HEK293 (cell line): ENCODE data around the gene KRT80.

Source experiments
- MEIS1 ChIP-seq: sonication (generic); formaldehyde crosslinking; IDR thresholded peaks from 2 replicates; pipeline ENCODE4 v1.8.1; 2022; ENCODE audit warnings: missing genetic modification reagents, mild to moderate bottlenecking, borderline replicate concordance
- YY1 ChIP-seq: fragments of 450-650 bp; formaldehyde crosslinking; IDR thresholded peaks from 2 replicates; pipeline ENCODE4 v1.5.1; 2018; ENCODE audit warnings: missing biosample characterization, missing genetic modification characterization
- ZBTB21 ChIP-seq: fragments of 450-650 bp; formaldehyde crosslinking; IDR thresholded peaks from 2 replicates; pipeline ENCODE4 v1.5.1; 2017; ENCODE audit warnings: missing biosample characterization, missing genetic modification characterization
- ZBTB7A ChIP-seq: fragments of 450-650 bp; formaldehyde crosslinking; IDR thresholded peaks from 2 replicates; pipeline ENCODE4 v1.5.1; 2016; ENCODE audit warnings: low read depth, missing biosample characterization, missing genetic modification characterization
- ZNF354C ChIP-seq: fragments of 450-650 bp; formaldehyde crosslinking; IDR thresholded peaks from 2 replicates; pipeline ENCODE4 v1.5.1; 2016; ENCODE audit warnings: missing biosample characterization, missing genetic modification characterization, low read depth, borderline replicate concordance
- TF ChIP-seq, protein P1 (sequence below): sonication (generic); formaldehyde crosslinking; IDR thresholded peaks from 2 replicates; pipeline ENCODE4 v1.8.1; 2022; ENCODE audit warnings: mild to moderate bottlenecking, moderate library complexity, missing genetic modification reagents
- TF ChIP-seq, protein P2 (sequence below): fragments of 450-650 bp; formaldehyde crosslinking; IDR thresholded peaks from 2 replicates; pipeline ENCODE4 v1.5.1; 2016; ENCODE audit warnings: missing biosample characterization, missing genetic modification characterization
- TF ChIP-seq, protein P3 (sequence below): fragments of 450-650 bp; formaldehyde crosslinking; IDR thresholded peaks from 2 replicates; pipeline ENCODE4 v1.5.1; 2016; ENCODE audit warnings: missing biosample characterization, missing genetic modification characterization

DNA sequence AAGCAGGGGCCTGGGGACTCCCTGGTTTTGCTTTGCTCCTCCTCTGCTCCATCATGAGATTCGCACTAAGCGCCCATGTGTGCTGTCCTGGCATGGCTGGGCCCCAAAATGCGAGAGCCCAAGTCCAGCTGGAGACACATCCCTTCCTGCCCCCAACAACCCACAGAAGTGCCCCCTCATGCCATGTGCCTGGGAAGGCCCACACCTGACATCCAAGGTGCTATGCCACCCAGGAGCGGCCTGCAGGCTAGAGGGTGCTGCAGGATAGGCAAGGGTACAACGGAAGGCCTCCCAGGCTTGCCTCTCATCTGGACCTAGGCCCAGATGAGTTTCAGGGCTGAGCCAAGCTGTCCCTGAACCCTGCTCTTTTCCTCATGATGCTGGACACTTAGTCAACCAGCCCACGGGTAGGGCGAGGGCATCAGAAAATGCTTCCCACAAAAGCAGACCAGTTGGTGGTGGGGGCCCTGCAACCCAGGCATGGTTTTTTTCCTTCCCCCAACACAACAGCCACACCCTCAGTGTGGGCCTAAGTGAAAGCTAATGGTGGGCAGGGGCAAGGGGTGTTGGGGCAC lies 13.2 kb upstream of the KRT80 start:
- TF ChIP-seq, protein P1, sequence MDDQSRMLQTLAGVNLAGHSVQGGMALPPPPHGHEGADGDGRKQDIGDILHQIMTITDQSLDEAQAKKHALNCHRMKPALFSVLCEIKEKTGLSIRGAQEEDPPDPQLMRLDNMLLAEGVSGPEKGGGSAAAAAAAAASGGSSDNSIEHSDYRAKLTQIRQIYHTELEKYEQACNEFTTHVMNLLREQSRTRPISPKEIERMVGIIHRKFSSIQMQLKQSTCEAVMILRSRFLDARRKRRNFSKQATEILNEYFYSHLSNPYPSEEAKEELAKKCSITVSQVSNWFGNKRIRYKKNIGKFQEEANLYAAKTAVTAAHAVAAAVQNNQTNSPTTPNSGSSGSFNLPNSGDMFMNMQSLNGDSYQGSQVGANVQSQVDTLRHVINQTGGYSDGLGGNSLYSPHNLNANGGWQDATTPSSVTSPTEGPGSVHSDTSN (CRISPR knock-in tag) = no peak
- no peak for TF ChIP-seq YY1
- TF ChIP-seq ZNF354C (tag by site-specific recombination) = no peak
- TF ChIP-seq ZBTB7A (tag by site-specific recombination) = no peak
- no peak for TF ChIP-seq ZBTB21 (tag by site-specific recombination)
- TF ChIP-seq MEIS1 (CRISPR knock-in tag) = no peak
- TF ChIP-seq, protein P2, sequence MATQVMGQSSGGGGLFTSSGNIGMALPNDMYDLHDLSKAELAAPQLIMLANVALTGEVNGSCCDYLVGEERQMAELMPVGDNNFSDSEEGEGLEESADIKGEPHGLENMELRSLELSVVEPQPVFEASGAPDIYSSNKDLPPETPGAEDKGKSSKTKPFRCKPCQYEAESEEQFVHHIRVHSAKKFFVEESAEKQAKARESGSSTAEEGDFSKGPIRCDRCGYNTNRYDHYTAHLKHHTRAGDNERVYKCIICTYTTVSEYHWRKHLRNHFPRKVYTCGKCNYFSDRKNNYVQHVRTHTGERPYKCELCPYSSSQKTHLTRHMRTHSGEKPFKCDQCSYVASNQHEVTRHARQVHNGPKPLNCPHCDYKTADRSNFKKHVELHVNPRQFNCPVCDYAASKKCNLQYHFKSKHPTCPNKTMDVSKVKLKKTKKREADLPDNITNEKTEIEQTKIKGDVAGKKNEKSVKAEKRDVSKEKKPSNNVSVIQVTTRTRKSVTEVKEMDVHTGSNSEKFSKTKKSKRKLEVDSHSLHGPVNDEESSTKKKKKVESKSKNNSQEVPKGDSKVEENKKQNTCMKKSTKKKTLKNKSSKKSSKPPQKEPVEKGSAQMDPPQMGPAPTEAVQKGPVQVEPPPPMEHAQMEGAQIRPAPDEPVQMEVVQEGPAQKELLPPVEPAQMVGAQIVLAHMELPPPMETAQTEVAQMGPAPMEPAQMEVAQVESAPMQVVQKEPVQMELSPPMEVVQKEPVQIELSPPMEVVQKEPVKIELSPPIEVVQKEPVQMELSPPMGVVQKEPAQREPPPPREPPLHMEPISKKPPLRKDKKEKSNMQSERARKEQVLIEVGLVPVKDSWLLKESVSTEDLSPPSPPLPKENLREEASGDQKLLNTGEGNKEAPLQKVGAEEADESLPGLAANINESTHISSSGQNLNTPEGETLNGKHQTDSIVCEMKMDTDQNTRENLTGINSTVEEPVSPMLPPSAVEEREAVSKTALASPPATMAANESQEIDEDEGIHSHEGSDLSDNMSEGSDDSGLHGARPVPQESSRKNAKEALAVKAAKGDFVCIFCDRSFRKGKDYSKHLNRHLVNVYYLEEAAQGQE (tag by site-specific recombination) = no peak
- TF ChIP-seq, protein P3, sequence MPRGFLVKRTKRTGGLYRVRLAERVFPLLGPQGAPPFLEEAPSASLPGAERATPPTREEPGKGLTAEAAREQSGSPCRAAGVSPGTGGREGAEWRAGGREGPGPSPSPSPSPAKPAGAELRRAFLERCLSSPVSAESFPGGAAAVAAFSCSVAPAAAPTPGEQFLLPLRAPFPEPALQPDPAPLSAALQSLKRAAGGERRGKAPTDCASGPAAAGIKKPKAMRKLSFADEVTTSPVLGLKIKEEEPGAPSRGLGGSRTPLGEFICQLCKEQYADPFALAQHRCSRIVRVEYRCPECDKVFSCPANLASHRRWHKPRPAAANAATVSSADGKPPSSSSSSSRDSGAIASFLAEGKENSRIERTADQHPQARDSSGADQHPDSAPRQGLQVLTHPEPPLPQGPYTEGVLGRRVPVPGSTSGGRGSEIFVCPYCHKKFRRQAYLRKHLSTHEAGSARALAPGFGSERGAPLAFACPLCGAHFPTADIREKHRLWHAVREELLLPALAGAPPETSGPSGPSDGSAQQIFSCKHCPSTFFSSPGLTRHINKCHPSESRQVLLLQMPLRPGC = no peak
